A549 (cell line): ENCODE data around the gene CDC42BPB. TPM values are rescaled to one million over a fixed set of nuclear protein-coding genes. Genes with fewer than 3 reads are reported as not detected.
A peak's percentile ranks its signal among the peaks of the same experiment; 100 is the strongest.

Experiments
- ATAC-seq, 2 experiments: fragments of 200-7000 bp in 1 of 2; fragments of >200 bp in 1 of 2; cut with Nextera tagmentation in 1 of 2; cut with Tn5 transposase in 1 of 2; 3 replicates each; pipeline versions ENCODE4 v1.8.0 to v1.9.1; 2018 to 2020; ENCODE audit warnings: mild to moderate bottlenecking in 1 of 2, moderate library complexity in 1 of 2
- CTCF ChIA-PET: fragments of 300-600 bp; sonication (Branson Sonifier 250); formaldehyde crosslinking; extraction: SDS; loops from one replicate; lab custom pipeline; 2021; ENCODE audit warnings: antibody characterized with exemption, inconsistent platforms; lab: Yijun Ruan, JAX
- POLR2A ChIA-PET: fragments of 350-600 bp; formaldehyde crosslinking; extraction: SDS; loops from one replicate; lab custom pipeline; 2021; ENCODE audit warnings: antibody characterized with exemption, inconsistent platforms; lab: Yijun Ruan, JAX
- DNase-seq, 2 experiments: peaks; one replicate each; pipeline versions ENCODE4 v3.0.0 to v3.0.0-alpha.2; 2011 to 2016; ENCODE audit warnings: low read depth in 1 of 2, low spot score in 1 of 2
- FAIRE-seq: peaks from 2 replicates; lab custom pipeline; 2011; peaks lifted over from hg19 to GRCh38; lab: Jason Lieb, UNC
- H3K27ac ChIP-seq, 2 experiments: fragments of >200 bp; sonication (Bioruptor Twin); formaldehyde crosslinking; 3 replicates each; pipeline ENCODE4 v1.5.1; 2016 to 2017
- H3K4me1 ChIP-seq: fragments of >200 bp; sonication (Bioruptor Twin); formaldehyde crosslinking; 3 replicates; pipeline ENCODE4 v1.6.1; 2016
- H3K4me2 ChIP-seq: fragments of >200 bp; sonication (Bioruptor Twin); formaldehyde crosslinking; 3 replicates; pipeline ENCODE4 v1.6.1; 2016
- H3K4me3 ChIP-seq: fragments of >200 bp; sonication (Bioruptor Twin); formaldehyde crosslinking; 3 replicates; pipeline ENCODE4 v1.5.1; 2016
- H3K9me3 ChIP-seq: fragments of >200 bp; sonication (Bioruptor Twin); formaldehyde crosslinking; 3 replicates; pipeline ENCODE4 v1.6.1; 2016
- ATOH8 ChIP-seq: fragments of 250-450 bp; sonication (Bioruptor Pico); IDR thresholded peaks from 2 replicates; pipeline ENCODE4 v1.5.0; 2020; ENCODE audit warnings: low read depth, mild to moderate bottlenecking, moderate library complexity
- BCL3 ChIP-seq: fragments of >200 bp; sonication (Bioruptor Twin); formaldehyde crosslinking; IDR thresholded peaks from 3 replicates; pipeline ENCODE4 v1.6.1; 2016
- CBX8 ChIP-seq: fragments of 200-600 bp; sonication (generic); IDR thresholded peaks from 2 replicates; pipeline ENCODE4 v1.6.1; 2016
- CHD2 ChIP-seq: fragments of 150-350 bp; IDR thresholded peaks from 2 replicates; pipeline ENCODE4 v1.6.1; 2014; ENCODE audit warnings: low read length; ENCODE audit not compliant: partially characterized antibody
- CTCF ChIP-seq: fragments of >200 bp; sonication (Bioruptor Twin); formaldehyde crosslinking; IDR thresholded peaks from 3 replicates; pipeline ENCODE4 v1.5.1; 2016
- EHF ChIP-seq: fragments of 250-450 bp; sonication (Bioruptor Pico); IDR thresholded peaks from 2 replicates; pipeline ENCODE4 v1.5.0; 2020; ENCODE audit warnings: mild to moderate bottlenecking
- EP300 ChIP-seq, 2 experiments: fragments of >200 bp; sonication (Bioruptor Twin); formaldehyde crosslinking; IDR thresholded peaks; 2 replicates in 1 of 2; 3 replicates in 1 of 2; pipeline ENCODE4 v1.6.1; 2016 to 2017
- ESRRA ChIP-seq: fragments of 150-350 bp; IDR thresholded peaks from 2 replicates; pipeline ENCODE4 v1.6.1; 2014; ENCODE audit warnings: mild to moderate bottlenecking, low read length, borderline replicate concordance
- FOSL2 ChIP-seq, 2 experiments: fragments of 450-650 bp in 1 of 2; fragments of >200 bp in 1 of 2; sonication (Bioruptor Twin) in 1 of 2; formaldehyde crosslinking; IDR thresholded peaks; 2 replicates each; pipeline versions ENCODE4 v1.5.0 to v1.6.1; 2016 to 2020; ENCODE audit warnings: mild to moderate bottlenecking in 1 of 2, moderate library complexity in 1 of 2
- HDAC2 ChIP-seq: fragments of 200-600 bp; sonication (generic); IDR thresholded peaks from 2 replicates; pipeline ENCODE4 v1.6.1; 2016
- HOXA7 ChIP-seq: fragments of 250-450 bp; sonication (Bioruptor Pico); IDR thresholded peaks from 2 replicates; pipeline ENCODE4 v1.5.0; 2020; ENCODE audit warnings: mild to moderate bottlenecking, moderate library complexity
- KDM5A ChIP-seq: fragments of 200-600 bp; sonication (generic); IDR thresholded peaks from 2 replicates; pipeline ENCODE4 v1.6.1; 2016; ENCODE audit warnings: antibody characterized with exemption, mild to moderate bottlenecking
- MAFK ChIP-seq: fragments of 450-650 bp; IDR thresholded peaks from 2 replicates; pipeline ENCODE4 v1.6.1; 2014; ENCODE audit not compliant: partially characterized antibody
- NFE2L2 ChIP-seq: fragments of 150-350 bp; conservative IDR thresholded peaks from 2 replicates; pipeline ENCODE4 v1.6.1; 2014; ENCODE audit warnings: low read length
- NR3C1 ChIP-seq: fragments of >200 bp; sonication (Bioruptor Twin); formaldehyde crosslinking; IDR thresholded peaks from 3 replicates; pipeline ENCODE4 v1.6.1; 2017
- PBX3 ChIP-seq: IDR thresholded peaks from 2 replicates; pipeline ENCODE4 v1.6.1; 2012
- POLR2A ChIP-seq: IDR thresholded peaks from 2 replicates; pipeline ENCODE4 v1.6.1; 2012; ENCODE audit warnings: mild to moderate bottlenecking, low read length
- POLR2AphosphoS2 ChIP-seq: conservative IDR thresholded peaks from 2 replicates; pipeline ENCODE4 v1.6.1; 2012; ENCODE audit warnings: low read length, improper control_type of control experiment, inconsistent platforms
- RAD21 ChIP-seq, 2 experiments: fragments of >200 bp in 1 of 2; sonication (Bioruptor Twin) in 1 of 2; formaldehyde crosslinking in 1 of 2; IDR thresholded peaks in 1 of 2; conservative IDR thresholded peaks in 1 of 2; 2 replicates in 1 of 2; 3 replicates in 1 of 2; pipeline ENCODE4 v1.6.1; 2012 to 2018; ENCODE audit warnings: inconsistent platforms in 1 of 2
- RNF2 ChIP-seq: fragments of 200-600 bp; sonication (generic); IDR thresholded peaks from 2 replicates; pipeline ENCODE4 v1.6.1; 2016; ENCODE audit warnings: low read depth, mild to moderate bottlenecking, antibody characterized with exemption, moderate library complexity, borderline replicate concordance
- SMC3 ChIP-seq: fragments of >200 bp; sonication (Bioruptor Twin); formaldehyde crosslinking; IDR thresholded peaks from 3 replicates; pipeline ENCODE4 v1.6.1; 2018; ENCODE audit warnings: inconsistent platforms
- TFCP2L1 ChIP-seq: fragments of 250-450 bp; sonication (Bioruptor Pico); IDR thresholded peaks from 2 replicates; pipeline ENCODE4 v1.5.0; 2021; ENCODE audit warnings: mild to moderate bottlenecking
- ZC3H11A ChIP-seq: fragments of 450-650 bp; IDR thresholded peaks from 2 replicates; pipeline ENCODE4 v1.6.1; 2014; ENCODE audit warnings: antibody characterized with exemption, mild to moderate bottlenecking
- ZFP36 ChIP-seq: fragments of 450-650 bp; IDR thresholded peaks from 2 replicates; pipeline ENCODE4 v1.6.1; 2014; ENCODE audit warnings: borderline replicate concordance; ENCODE audit not compliant: partially characterized antibody
- ZNF302 ChIP-seq: fragments of 250-450 bp; sonication (Bioruptor Pico); IDR thresholded peaks from 2 replicates; pipeline ENCODE4 v1.9.0; 2021; ENCODE audit warnings: inconsistent platforms, mild to moderate bottlenecking, moderate library complexity
- WGBS: methylation state at CpG from one replicate; pipeline ENCODE4 v1.1.6; 2017; ENCODE audit errors: missing lambda C conversion rate; 5-methylcytosine and 5-hydroxymethylcytosine counted together
- polyA plus RNA-seq, 4 experiments: library from polyadenylated mRNA; depleted of rRNA in 3 of 4; stranded (reverse); fragments of >200 nt; fragmentation: RNase III in 1 of 4; extraction: RNeasy Plus Mini Kit Qiagen cat#74134 plus additional on column Dnase treatment in 1 of 4; gene quantifications; 2 replicates in 3 of 4; 3 replicates in 1 of 4; pipeline ENCODE4 v1.2.3, GENCODE V29; 2011 to 2017
- TF ChIP-seq, protein P1 (sequence below): fragments of 250-450 bp; sonication (Bioruptor Pico); IDR thresholded peaks from 2 replicates; pipeline ENCODE4 v1.5.0; 2021; ENCODE audit warnings: mild to moderate bottlenecking, moderate library complexity, borderline replicate concordance

Gene CDC42BPB
- polyA plus RNA-seq, 2 of the 4 experiments (the other 2 are of a cell fraction), result 56.4 to 57.1 TPM

- POLR2A ChIA-PET, result no interaction called here
These were observed 139.7 kb downstream of the CDC42BPB start for GRCh38 chr14:102917469-102918211.

More at GRCh38 chr14:102917469-102918211, 139.7 kb downstream of the CDC42BPB start:
- H3K4me3 ChIP-seq, result no peak overlapping the region
- CTCF ChIA-PET, result interaction anchor here (1.0 to 2.0 kb wide), 3 partner anchors 10 to 351 kb away, joined by 3 to 12 read pairs (median 3); no protein-coding TSS in a partner anchor
- DNase-seq (peak; percentile 39 to 52), ATAC-seq (peak; percentile 6 to 47; a peak in 3 of 6 replicates), FAIRE-seq (no peak)
- no peak for TF ChIP-seq MAFK
- TF ChIP-seq KDM5A, result no peak
- TF ChIP-seq EHF (CRISPR knock-in tag), result no peak
- TF ChIP-seq CTCF, result peak; percentile 46
- TF ChIP-seq SMC3, result peak; percentile 58; the same call in 2 of the 3 replicates
- no peak for TF ChIP-seq CBX8
- no peak for TF ChIP-seq CHD2
- no peak for TF ChIP-seq POLR2AphosphoS2
- no peak for TF ChIP-seq ZNF302 (CRISPR knock-in tag)
- no peak for TF ChIP-seq POLR2A
- no peak for TF ChIP-seq PBX3
- TF ChIP-seq BCL3, result no peak
- TF ChIP-seq FOSL2 (IDR thresholded peaks at IDR 0.05), result no peak
- TF ChIP-seq FOSL2 (CRISPR knock-in tag; IDR thresholded peaks at IDR 0.05), result no peak
- peak; percentile 61 to 66 for TF ChIP-seq RAD21 (conservative IDR thresholded peaks at IDR 0.05 in 1 of 2, IDR thresholded peaks at IDR 0.05 in 1 of 2)
- TF ChIP-seq NR3C1, result no peak
- TF ChIP-seq HOXA7 (CRISPR knock-in tag), result no peak
- no peak for TF ChIP-seq ATOH8 (CRISPR knock-in tag)
- TF ChIP-seq TFCP2L1 (CRISPR knock-in tag), result no peak
- no peak for TF ChIP-seq ESRRA
- no peak for TF ChIP-seq HDAC2
- TF ChIP-seq ZC3H11A, result no peak
- no peak for TF ChIP-seq NFE2L2
- TF ChIP-seq, protein P1, sequence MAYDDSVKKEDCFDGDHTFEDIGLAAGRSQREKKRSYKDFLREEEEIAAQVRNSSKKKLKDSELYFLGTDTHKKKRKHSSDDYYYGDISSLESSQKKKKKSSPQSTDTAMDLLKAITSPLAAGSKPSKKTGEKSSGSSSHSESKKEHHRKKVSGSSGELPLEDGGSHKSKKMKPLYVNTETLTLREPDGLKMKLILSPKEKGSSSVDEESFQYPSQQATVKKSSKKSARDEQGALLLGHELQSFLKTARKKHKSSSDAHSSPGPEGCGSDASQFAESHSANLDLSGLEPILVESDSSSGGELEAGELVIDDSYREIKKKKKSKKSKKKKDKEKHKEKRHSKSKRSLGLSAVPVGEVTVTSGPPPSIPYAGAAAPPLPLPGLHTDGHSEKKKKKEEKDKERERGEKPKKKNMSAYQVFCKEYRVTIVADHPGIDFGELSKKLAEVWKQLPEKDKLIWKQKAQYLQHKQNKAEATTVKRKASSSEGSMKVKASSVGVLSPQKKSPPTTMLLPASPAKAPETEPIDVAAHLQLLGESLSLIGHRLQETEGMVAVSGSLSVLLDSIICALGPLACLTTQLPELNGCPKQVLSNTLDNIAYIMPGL, result no peak
- TF ChIP-seq ZFP36, result no peak
- no peak for TF ChIP-seq RNF2
- TF ChIP-seq EP300 (IDR thresholded peaks at IDR 0.05), result no peak
- H3K4me1 ChIP-seq, result peaks cover 2% of the 10 kb centered on the region; the same call in 1 of the 3 replicates
- H3K27ac ChIP-seq, result no peak overlapping the region
- no peaks in the 10 kb centered on the region for H3K9me3 ChIP-seq
- no peak overlapping the region for H3K4me2 ChIP-seq
- whole genome bisulfite sequencing, result 53% methylated on average over 12 of the region's 12 CpGs
